ENCODE results near the gene STXBP2.
"Not testable (repeated sequence)": the region's sequence is repeated elsewhere in the genome, so short reads cannot be mapped to it uniquely, and the experiment has no call there.

STXBP2 gene

GRCh38 chr19:7642295-7643030, 5.6 kb downstream of the STXBP2 start:
- TF ChIP-seq CTCF (conservative IDR thresholded peaks at IDR 0.05; ENCODE audit: low read depth, low read length) = no peak
- DNase-seq (ENCODE audit: low read depth) = no peak
- no peak overlapping the region for H3K4me3 ChIP-seq (ENCODE audit: low read length)

GRCh38 chr19:7643031-7643415, 6.1 kb downstream of the STXBP2 start:
- H3K4me3 ChIP-seq (ENCODE audit: low read length) = no peak overlapping the region
- no peak for TF ChIP-seq CTCF (conservative IDR thresholded peaks at IDR 0.05; ENCODE audit: low read depth, low read length)
- DNase-seq (ENCODE audit: low read depth) = no peak

GRCh38 chr19:7643629-7644549, 7.0 kb downstream of the STXBP2 start:
- DNase-seq (ENCODE audit: low read depth); H3K4me3 ChIP-seq (ENCODE audit: low read length): not testable (repeated sequence)

GRCh38 chr19:7644550-7644877, 7.6 kb downstream of the STXBP2 start:
- H3K4me3 ChIP-seq (ENCODE audit: low read length) = no peak overlapping the region
- no peak for TF ChIP-seq CTCF (conservative IDR thresholded peaks at IDR 0.05; ENCODE audit: low read depth, low read length)
- no peak for DNase-seq (ENCODE audit: low read depth)

GRCh38 chr19:7645163-7645562, 8.3 kb downstream of the STXBP2 start:
- no peak for DNase-seq (ENCODE audit: low read depth)
- no peak for TF ChIP-seq CTCF (conservative IDR thresholded peaks at IDR 0.05; ENCODE audit: low read depth, low read length)
- no peak overlapping the region for H3K4me3 ChIP-seq (ENCODE audit: low read length)

- DNase-seq (ENCODE audit: low read depth) = no peak
- no peak for TF ChIP-seq CTCF (conservative IDR thresholded peaks at IDR 0.05; ENCODE audit: low read depth, low read length)
- H3K4me3 ChIP-seq (ENCODE audit: low read length) = no peak overlapping the region
Observed at GRCh38 chr19:7645656-7646425, 8.9 kb downstream of the STXBP2 start.

GRCh38 chr19:7646426-7646700, 9.5 kb downstream of the STXBP2 start:
- no peak overlapping the region for H3K4me3 ChIP-seq (ENCODE audit: low read length)
- no peak for DNase-seq (ENCODE audit: low read depth)
- TF ChIP-seq CTCF (conservative IDR thresholded peaks at IDR 0.05; ENCODE audit: low read depth, low read length) = no peak

Measured in retinal pigment epithelial cell (primary cell).